ENCODE results near the gene TRDMT1.

- TF ChIP-seq SIN3A (IDR thresholded peaks at IDR 0.05; ENCODE audit: borderline replicate concordance, insufficient read depth, low read length) (no peak), REST (IDR thresholded peaks at IDR 0.05; ENCODE audit: insufficient read depth in 1 of 2, low read depth in 2 of 2, low read length in 2 of 2) (no peak)
These were observed 66.7 kb downstream of the TRDMT1 start for GRCh38 chr10:17134737-17135260.

Measured in PFSK-1 (cell line).